ENCODE data around the gene GTPBP4.

Gene GTPBP4

DNA sequence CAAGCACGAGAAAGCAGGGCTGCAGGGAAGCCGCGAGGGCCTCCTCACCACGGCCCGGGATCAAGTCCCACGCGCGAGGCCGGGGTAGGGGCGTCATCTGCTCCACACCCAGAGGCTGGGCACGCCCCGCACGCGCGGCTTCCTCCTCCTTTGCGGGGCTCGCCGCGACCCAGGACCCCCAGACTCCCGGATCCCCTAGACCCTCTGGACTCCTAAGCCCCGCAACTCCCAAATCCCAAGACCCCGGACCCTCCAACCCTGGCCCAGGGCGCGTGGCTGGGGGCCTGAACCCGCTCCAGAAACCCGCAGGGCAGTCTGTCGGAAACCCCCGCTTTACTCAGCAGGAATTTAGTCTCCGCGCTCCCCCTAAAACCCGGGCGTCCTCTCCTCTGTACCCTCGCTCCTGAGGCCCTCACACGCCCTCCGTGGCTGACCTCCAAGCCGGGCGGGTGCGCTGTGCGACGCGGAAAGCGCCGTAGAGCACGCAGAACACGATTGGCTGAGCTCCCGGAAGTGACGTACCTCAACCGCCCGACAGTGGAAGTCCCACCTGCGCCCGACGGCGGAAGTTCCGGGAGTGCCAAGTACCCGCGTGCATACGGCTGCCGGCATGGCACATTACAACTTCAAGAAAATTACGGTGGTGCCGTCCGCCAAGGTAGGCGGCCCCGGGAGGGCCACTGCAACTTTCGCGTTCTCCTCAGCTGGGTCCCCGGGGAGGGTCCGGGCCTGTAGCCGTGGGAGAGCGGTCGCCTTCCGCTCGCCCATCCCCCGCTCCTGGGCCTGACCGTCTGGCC, at the start of gene GTPBP4:
TSS of gene GTPBP4 (plus strand) at position 565 of the 797 bp plus-strand sequence. CDS start at position 611, 46 bp downstream.
- peak; percentile 85 to 91 for DNase-seq (ENCODE audit: low read depth in 1 of 2, low spot score in 1 of 2)

GRCh38 chr10:938941-939678, 49.1 kb upstream of the GTPBP4 start:
- DNase-seq (ENCODE audit: low read depth in 1 of 2, low spot score in 1 of 2), result no peak

DNA sequence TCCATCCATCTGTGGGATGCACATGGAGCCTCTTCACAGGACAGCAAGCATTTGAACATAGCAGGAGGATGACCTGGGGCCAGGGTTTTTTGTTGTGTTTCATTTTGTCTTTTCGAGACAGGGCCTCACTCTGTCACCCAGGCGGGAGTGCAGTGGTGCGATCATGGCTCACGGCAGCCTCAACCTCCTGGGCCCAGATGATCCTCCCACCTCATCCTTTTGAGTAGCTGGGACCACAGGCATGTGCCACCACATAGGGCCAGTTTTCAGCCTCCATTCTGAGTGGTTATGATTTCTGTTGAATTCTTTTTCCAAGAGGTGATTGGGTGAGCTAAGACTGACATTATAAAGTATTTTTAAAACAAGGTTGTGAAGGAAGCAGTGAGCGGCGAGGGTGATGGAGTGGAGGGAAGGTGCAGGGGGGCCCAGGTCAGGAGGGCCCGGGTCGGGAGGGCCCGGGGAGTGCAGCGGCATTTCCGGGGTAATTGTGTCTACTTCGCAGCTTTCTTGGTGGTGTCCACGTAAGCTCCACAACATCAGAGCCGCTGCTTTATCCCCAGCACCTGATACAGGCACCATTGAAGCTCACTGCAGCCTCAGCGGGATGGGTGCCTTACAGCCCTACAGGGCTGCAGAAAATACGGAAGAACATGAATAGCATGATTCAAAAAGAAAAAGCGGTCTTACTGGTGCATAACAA, 44.8 kb upstream of the GTPBP4 start:
- DNase-seq (ENCODE audit: low read depth in 1 of 2, low spot score in 1 of 2), result no peak

GRCh38 chr10:944034-944831, 44.0 kb upstream of the GTPBP4 start:
- no peak for DNase-seq (ENCODE audit: low read depth in 1 of 2, low spot score in 1 of 2)

DNA sequence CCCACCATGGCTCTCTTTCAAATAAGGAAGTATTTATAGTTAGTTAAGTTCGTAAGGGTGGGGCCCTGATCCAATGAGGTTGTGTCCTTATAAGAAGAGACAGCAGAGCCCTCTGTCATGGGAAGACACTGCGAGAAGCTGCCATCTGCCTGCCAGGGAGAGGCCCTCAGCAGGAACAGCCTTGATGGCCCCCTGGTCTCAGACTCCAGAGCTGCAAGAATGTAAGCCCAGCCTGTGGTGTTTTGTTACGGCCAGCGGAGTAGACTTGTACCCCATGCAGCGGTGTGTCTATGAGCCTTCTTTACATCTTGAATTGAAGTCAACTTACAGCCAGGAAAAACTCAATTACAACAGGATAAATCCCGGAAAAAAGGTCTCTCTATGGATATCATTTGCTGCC, 42.5 kb upstream of the GTPBP4 start:
- no peak for DNase-seq (ENCODE audit: low read depth in 1 of 2, low spot score in 1 of 2)

DNA sequence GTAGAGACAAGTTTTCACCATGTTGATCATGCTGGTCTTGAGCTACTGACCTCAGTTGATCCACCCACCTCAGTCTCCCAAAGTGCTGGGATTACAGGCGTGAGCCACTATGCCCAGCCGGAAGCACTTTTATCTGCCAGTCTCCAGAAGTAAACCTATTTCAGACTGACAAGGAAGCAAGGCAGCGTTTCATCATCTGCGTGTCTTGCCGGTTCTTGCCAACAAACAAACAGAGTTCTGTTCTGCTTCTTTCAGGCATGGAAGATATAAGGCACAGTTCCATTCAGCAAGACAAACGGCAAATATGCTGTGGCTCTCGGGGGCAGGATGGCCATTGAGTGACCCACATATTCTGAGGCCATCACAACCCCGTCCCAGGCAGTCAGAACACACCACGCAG, 41.2 kb upstream of the GTPBP4 start:
- DNase-seq (ENCODE audit: low read depth in 1 of 2, low spot score in 1 of 2), result no peak

GRCh38 chr10:947881-948280, 40.4 kb upstream of the GTPBP4 start:
- no peak for DNase-seq (ENCODE audit: low read depth in 1 of 2, low spot score in 1 of 2)

DNA sequence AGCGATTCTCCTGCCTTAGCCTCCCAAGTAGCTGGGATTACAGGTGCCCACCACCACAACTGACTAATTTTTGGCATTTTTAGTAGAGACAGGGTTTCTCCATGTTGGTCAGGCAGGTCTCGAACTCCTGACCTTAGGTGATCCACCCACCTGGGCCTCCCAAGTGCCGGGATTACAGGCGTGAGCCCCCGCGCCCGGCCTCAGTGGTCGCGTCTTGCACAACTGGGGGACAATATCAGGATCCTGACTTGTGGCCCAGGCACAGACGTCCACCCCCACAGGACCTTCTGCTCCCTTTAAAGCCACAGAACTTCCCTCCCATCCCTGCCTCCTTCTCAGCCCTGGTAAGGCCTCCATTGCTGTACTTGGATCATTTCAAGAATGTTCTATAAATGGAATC, 39.9 kb upstream of the GTPBP4 start:
- DNase-seq (ENCODE audit: low read depth in 1 of 2, low spot score in 1 of 2), result no peak

DNA sequence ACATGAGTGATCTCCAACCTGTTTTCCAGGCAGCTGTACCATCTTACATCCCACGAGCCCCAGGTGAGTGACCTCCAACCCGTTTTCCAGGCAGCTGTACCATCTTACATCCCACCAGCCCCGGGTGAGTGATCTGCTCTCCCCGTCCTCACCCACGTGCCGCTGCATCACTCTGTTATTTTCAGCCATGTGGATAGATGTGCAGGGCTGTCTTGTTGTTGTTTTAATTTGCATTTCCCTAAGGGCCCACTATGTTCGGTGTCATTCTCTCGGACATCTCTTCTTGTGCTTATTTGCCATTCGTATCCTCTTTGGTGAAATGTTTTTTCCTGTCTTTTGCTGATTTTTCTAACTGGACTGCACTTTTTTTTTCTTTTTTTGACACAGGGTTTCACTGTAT, 38.8 kb upstream of the GTPBP4 start:
- no peak for DNase-seq (ENCODE audit: low read depth in 1 of 2, low spot score in 1 of 2)

DNA sequence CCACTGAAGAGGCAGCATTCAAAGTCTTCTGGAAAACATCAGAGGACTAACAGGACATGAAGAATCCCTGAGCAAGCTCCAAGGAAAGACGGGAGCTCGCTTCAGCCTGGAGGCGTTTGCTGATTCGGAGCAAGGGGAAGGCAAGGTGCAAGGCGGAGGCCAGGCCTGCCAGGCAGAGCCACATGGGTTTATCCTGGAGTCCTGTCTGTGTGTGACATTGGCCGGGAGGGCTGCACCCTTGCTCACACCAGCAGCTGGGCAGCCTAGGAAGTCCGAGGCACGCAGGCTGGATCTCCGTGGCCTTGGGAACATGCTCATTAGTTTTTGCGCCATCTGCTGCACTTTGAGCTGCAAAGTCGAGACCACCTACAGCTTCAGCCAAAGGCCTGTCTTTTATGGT, 34.4 kb upstream of the GTPBP4 start:
- DNase-seq (ENCODE audit: low read depth in 1 of 2, low spot score in 1 of 2), result no peak

DNA sequence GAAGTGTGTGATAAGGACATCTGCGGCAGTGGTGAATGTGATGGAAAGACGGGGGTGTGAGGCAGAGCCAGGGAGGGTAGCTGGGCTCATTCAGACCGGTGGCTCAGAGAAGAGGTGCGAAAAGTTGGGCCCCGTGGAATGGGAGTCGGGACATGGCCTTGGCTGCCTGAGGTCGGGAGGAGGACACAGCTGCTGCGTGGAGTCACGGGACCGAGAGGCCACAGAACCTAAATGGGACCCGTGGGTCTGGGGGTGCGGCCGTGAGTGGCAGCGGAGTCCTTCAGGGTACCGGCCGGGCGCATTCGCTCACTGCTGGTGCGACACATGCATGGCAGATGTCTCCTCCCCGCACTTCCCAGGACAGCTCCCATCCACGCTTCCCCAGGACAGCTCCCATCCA, 33.8 kb upstream of the GTPBP4 start:
- no peak for DNase-seq (ENCODE audit: low read depth in 1 of 2, low spot score in 1 of 2)

DNA sequence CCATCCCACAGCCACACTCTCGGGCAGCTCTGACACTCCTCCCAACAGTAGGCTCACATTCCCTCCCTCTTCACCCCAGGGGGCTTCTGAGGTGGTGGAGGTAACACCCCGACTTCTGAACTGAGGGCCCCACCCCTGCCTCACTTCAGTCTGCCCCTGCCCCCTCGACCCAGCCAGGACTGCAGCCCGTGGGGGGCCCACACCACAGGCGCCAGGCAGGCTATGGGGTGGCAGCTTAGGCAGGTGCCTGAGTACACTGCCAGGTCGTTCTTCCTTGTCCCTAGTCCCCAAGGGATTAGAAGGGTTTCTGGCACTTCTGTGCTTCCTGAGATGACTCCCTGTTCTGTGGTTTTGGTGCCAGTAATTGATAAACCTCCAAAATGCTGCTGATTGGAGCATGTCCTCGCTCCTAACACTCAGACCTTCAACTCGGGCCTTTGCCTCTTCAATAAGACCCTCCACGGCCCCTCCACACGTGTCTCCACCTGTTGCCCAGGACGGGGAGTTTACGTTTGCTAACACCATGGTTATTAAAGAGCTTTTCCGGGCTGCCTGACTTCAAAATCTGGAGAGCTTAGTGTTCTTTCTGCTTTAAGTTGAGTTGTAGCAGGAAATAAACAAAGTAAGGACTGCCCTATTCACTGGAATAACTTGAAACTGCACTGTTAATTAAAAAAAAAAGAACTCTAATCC, 33.0 kb upstream of the GTPBP4 start:
- DNase-seq (ENCODE audit: low read depth in 1 of 2, low spot score in 1 of 2), result no peak

GRCh38 chr10:955820-956217, 32.4 kb upstream of the GTPBP4 start:
- DNase-seq (ENCODE audit: low read depth in 1 of 2, low spot score in 1 of 2), result no peak

DNA sequence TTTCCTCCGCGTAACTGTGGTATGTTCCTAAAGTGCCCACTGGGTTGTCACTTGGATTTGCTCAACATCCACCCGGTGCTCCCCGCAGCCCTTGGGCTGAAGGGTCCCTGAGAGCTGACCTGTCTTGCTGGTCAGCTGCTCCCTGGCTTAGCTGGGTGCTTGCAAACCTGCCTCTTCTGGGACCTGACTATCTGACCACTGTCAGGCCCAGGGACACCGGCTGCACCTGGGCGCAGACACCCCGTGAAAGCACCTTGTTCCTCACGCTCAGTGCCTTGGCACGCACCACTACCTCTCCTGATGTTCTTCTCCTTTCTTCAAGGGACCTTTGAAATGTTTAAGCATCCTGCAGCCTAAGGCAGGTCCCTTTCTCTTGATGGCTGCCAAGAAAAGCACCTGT, 30.1 kb upstream of the GTPBP4 start:
- no peak for DNase-seq (ENCODE audit: low read depth in 1 of 2, low spot score in 1 of 2)

GRCh38 chr10:958856-959255, 29.4 kb upstream of the GTPBP4 start:
- no peak for DNase-seq (ENCODE audit: low read depth in 1 of 2, low spot score in 1 of 2)

DNA sequence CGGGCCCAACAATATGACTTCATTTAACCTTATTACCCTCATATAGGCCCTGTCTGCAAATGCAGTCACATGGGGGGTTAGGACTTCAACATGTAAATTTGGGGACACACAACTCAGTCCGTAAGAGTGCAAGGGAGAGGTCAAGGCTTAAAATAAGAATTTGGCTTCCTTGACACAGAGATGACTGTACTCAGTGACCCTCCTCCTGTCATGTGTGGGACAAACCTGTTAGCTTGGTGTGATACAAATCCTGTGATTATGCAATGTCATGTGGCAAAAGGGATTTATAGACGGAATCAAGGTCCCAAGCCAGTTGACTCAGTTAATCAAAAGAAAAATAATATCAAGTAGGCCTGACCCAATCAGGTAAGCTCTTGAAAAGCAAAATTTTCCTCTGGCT, 25.9 kb upstream of the GTPBP4 start:
- DNase-seq (ENCODE audit: low read depth in 1 of 2, low spot score in 1 of 2), result no peak

GRCh38 chr10:963186-963585, 25.0 kb upstream of the GTPBP4 start:
- DNase-seq (ENCODE audit: low read depth in 1 of 2, low spot score in 1 of 2), result no peak

- no peak for DNase-seq (ENCODE audit: low read depth in 1 of 2, low spot score in 1 of 2)
Measured at GRCh38 chr10:963655-964054, 24.6 kb upstream of the GTPBP4 start.

- DNase-seq (ENCODE audit: low read depth in 1 of 2, low spot score in 1 of 2), result no peak
Measured at GRCh38 chr10:964321-964987, 23.8 kb upstream of the GTPBP4 start.

- DNase-seq (ENCODE audit: low read depth in 1 of 2, low spot score in 1 of 2), result no peak
Measured at GRCh38 chr10:964988-965417, 23.2 kb upstream of the GTPBP4 start.

Measured in stimulated activated CD4-positive, alpha-beta T cell treated with anti-CD3 and anti-CD28 coated beads, Interleukin-15, amount 100 ng/mL, for 1 hour (primary cell).